ENCODE data around the gene PGLYRP2. TPM values are rescaled to one million over a fixed set of nuclear protein-coding genes. Genes with fewer than 3 reads are reported as not detected.
A peak's percentile ranks its signal among the peaks of the same experiment; 100 is the strongest.

Gene PGLYRP2
- total and polyA plus RNA-seq, 9 of the 15 experiments (the other 6 are each of a cell fraction or from before 2014, with no cell fraction given) = not detected

DNA sequence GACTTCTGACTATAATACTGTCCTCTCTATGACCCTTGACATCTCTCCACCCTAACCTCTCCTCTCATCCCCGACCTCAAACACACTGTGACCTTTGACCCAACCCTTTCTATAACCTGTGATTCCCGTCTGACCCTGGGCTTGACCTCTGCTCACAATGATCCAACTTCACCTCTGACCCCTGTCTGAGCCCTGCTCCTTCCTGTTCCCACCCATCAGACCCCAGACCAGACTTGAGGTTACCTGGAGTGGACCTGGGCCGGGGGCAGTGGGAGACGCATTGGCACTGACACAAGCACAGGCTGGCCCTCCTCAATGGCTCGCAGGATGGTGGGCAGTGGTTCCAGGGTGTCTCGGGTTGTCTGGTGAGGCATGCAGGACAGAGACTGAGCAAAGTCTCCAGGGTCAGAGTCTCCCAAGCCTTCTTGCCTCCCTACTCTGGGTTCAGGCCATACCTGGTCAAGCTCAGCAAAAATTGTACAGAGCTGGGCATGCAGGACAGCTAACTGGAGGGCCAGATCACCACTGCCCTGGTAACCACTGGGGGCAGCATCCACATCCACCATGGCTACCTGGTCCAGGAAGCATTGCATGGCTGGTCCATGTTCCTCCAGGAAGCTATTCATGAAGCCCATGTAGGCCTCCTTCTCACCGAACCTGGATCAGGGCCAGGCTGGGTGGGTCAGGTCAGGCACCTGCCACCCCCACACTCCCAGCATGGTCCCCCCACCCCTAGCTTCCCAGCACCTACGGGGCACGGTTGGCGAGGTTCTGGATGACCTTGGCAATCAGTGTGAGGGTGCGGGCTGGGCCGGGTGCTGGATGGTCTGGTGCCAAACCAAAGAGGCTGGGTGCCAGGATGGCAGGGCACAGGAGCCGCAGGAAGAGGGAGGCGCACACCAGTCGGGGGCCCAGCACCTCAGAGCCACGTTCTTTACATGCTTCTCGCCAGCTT is 25.1 kb downstream of the PGLYRP2 start:
- POLR2A ChIA-PET = interaction anchor here (0.6 kb wide), 1 partner anchor 592 kb away, joined by 3 read pairs; no protein-coding TSS in a partner anchor
- no peak overlapping the region for H3K4me3 ChIP-seq
- no TSS peak for BruUV-seq (replicated peaks)
- in situ Hi-C loops (cut with MboI) (no loop called here), intact Hi-C loops (cut with micrococcal nuclease) (no loop called here)
- DNase-seq (ENCODE audit: extremely low read depth in 1 of 4, low spot score in 3 of 4) = no peak
- H3K36me3 ChIP-seq (ENCODE audit: control insufficient read depth, insufficient read depth, low read length) = no peaks in the 10 kb centered on the region
- WGBS (ENCODE audit: insufficient coverage, low coverage, missing lambda C conversion rate) = 37% methylated on average over 15 of the region's 17 CpGs
- no peaks in the 10 kb centered on the region for H3K79me2 ChIP-seq (ENCODE audit: control insufficient read depth, insufficient read depth, low read length)
- H3K4me2 ChIP-seq (ENCODE audit: insufficient read depth, low read length) = no peak overlapping the region
- H4K20me1 ChIP-seq (replicated peaks; ENCODE audit: control insufficient read depth, insufficient read depth, low read length) = 0 out of 2 replicates have a peak, but pooled peaks cover 2% of the 10 kb centered on the region
- TF ChIP-seq NR2C1 (IDR thresholded peaks at IDR 0.05) (peak; percentile 78), NR2C1 (tag; IDR thresholded peaks at IDR 0.05) (peak; percentile 70), NR2C2 (CRISPR knock-in tag; IDR thresholded peaks at IDR 0.05) (0 out of 2 replicates have a peak, but pooled peaks have one; percentile 33), NR2C2 (tag; IDR thresholded peaks at IDR 0.05) (peak; percentile 25; the same call in 1 of the 2 replicates), GABPB2 (CRISPR knock-in tag; conservative IDR thresholded peaks at IDR 0.05) (no peak)
- TF ChIP-seq, protein P1, sequence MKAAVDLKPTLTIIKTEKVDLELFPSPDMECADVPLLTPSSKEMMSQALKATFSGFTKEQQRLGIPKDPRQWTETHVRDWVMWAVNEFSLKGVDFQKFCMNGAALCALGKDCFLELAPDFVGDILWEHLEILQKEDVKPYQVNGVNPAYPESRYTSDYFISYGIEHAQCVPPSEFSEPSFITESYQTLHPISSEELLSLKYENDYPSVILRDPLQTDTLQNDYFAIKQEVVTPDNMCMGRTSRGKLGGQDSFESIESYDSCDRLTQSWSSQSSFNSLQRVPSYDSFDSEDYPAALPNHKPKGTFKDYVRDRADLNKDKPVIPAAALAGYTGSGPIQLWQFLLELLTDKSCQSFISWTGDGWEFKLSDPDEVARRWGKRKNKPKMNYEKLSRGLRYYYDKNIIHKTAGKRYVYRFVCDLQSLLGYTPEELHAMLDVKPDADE (conservative IDR thresholded peaks at IDR 0.05; ENCODE audit: control insufficient read depth, low read depth, low read length) = no peak
- TF ChIP-seq, protein P2, sequence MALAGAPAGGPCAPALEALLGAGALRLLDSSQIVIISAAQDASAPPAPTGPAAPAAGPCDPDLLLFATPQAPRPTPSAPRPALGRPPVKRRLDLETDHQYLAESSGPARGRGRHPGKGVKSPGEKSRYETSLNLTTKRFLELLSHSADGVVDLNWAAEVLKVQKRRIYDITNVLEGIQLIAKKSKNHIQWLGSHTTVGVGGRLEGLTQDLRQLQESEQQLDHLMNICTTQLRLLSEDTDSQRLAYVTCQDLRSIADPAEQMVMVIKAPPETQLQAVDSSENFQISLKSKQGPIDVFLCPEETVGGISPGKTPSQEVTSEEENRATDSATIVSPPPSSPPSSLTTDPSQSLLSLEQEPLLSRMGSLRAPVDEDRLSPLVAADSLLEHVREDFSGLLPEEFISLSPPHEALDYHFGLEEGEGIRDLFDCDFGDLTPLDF (CRISPR knock-in tag; IDR thresholded peaks at IDR 0.05) = no peak
- TF ChIP-seq, protein P3, sequence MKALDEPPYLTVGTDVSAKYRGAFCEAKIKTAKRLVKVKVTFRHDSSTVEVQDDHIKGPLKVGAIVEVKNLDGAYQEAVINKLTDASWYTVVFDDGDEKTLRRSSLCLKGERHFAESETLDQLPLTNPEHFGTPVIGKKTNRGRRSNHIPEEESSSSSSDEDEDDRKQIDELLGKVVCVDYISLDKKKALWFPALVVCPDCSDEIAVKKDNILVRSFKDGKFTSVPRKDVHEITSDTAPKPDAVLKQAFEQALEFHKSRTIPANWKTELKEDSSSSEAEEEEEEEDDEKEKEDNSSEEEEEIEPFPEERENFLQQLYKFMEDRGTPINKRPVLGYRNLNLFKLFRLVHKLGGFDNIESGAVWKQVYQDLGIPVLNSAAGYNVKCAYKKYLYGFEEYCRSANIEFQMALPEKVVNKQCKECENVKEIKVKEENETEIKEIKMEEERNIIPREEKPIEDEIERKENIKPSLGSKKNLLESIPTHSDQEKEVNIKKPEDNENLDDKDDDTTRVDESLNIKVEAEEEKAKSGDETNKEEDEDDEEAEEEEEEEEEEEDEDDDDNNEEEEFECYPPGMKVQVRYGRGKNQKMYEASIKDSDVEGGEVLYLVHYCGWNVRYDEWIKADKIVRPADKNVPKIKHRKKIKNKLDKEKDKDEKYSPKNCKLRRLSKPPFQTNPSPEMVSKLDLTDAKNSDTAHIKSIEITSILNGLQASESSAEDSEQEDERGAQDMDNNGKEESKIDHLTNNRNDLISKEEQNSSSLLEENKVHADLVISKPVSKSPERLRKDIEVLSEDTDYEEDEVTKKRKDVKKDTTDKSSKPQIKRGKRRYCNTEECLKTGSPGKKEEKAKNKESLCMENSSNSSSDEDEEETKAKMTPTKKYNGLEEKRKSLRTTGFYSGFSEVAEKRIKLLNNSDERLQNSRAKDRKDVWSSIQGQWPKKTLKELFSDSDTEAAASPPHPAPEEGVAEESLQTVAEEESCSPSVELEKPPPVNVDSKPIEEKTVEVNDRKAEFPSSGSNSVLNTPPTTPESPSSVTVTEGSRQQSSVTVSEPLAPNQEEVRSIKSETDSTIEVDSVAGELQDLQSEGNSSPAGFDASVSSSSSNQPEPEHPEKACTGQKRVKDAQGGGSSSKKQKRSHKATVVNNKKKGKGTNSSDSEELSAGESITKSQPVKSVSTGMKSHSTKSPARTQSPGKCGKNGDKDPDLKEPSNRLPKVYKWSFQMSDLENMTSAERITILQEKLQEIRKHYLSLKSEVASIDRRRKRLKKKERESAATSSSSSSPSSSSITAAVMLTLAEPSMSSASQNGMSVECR (CRISPR knock-in tag; IDR thresholded peaks at IDR 0.05) = 0 out of 2 replicates have a peak, but pooled peaks have one; percentile 27
- TF ChIP-seq, protein P4, sequence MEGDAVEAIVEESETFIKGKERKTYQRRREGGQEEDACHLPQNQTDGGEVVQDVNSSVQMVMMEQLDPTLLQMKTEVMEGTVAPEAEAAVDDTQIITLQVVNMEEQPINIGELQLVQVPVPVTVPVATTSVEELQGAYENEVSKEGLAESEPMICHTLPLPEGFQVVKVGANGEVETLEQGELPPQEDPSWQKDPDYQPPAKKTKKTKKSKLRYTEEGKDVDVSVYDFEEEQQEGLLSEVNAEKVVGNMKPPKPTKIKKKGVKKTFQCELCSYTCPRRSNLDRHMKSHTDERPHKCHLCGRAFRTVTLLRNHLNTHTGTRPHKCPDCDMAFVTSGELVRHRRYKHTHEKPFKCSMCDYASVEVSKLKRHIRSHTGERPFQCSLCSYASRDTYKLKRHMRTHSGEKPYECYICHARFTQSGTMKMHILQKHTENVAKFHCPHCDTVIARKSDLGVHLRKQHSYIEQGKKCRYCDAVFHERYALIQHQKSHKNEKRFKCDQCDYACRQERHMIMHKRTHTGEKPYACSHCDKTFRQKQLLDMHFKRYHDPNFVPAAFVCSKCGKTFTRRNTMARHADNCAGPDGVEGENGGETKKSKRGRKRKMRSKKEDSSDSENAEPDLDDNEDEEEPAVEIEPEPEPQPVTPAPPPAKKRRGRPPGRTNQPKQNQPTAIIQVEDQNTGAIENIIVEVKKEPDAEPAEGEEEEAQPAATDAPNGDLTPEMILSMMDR (IDR thresholded peaks at IDR 0.05 in 2 of 3, conservative IDR thresholded peaks at IDR 0.05 in 1 of 3; ENCODE audit: insufficient read depth in 2 of 3, low read depth in 1 of 3, low read length in 3 of 3) = peak in 1 of 3 experiments; percentile 37; a peak in 1 of 6 replicates
- no peaks in the 10 kb centered on the region for H3K9me3 ChIP-seq (replicated peaks; ENCODE audit: control insufficient read depth, insufficient read depth, low read depth, low read length)
- peak overlapping the region in 1 of 2 experiments; percentile 66; a peak in 1 of 4 replicates for H3K9ac ChIP-seq (ENCODE audit: insufficient read depth in 1 of 2, low read depth in 2 of 2, low read length in 2 of 2)
- CTCF ChIA-PET (ENCODE audit: low intra/inter-chr PET ratio) = no interaction called here
- no peak overlapping the region for H3K27ac ChIP-seq (ENCODE audit: extremely low read depth, low read depth, low read length)
- H3K27me3 ChIP-seq (ENCODE audit: control insufficient read depth in 2 of 2, insufficient read depth in 2 of 2, low read length in 2 of 2) = no peaks in the 10 kb centered on the region
- H2AFZ ChIP-seq (ENCODE audit: low read depth, low read length) = no peak overlapping the region
- no peaks in the 10 kb centered on the region for H3K9me1 ChIP-seq (ENCODE audit: control insufficient read depth, insufficient read depth, low read length)
- H3K4me1 ChIP-seq (replicated peaks in 1 of 2; ENCODE audit: control insufficient read depth in 2 of 2, insufficient read depth in 2 of 2, low read length in 2 of 2) = peaks cover 22 to 52% of the 10 kb centered on the region in 2 experiments
- ATAC-seq = no peak
- FAIRE-seq = no peak
